ENCODE results near the gene CAP2.

- TF ChIP-seq YY1 (IDR thresholded peaks at IDR 0.05; ENCODE audit: insufficient read depth, insufficient read length) (no peak), ZNF274 (IDR thresholded peaks at IDR 0.05; ENCODE audit: low read depth, low read length) (no peak), SUZ12 (IDR thresholded peaks at IDR 0.05; ENCODE audit: extremely low read depth, insufficient read depth, insufficient read length) (no peak)
Measured at GRCh38 chr6:17478223-17478907, 85.0 kb downstream of the CAP2 start.
